ENCODE data around the gene NCAN. TPM values are rescaled to one million over a fixed set of nuclear protein-coding genes. Genes with fewer than 3 reads are reported as not detected.

The NCAN gene
- total and polyA plus RNA-seq, 2 of the 13 experiments (the other 11 are each of a cell fraction or from before 2014, with no cell fraction given): not detected

DNA sequence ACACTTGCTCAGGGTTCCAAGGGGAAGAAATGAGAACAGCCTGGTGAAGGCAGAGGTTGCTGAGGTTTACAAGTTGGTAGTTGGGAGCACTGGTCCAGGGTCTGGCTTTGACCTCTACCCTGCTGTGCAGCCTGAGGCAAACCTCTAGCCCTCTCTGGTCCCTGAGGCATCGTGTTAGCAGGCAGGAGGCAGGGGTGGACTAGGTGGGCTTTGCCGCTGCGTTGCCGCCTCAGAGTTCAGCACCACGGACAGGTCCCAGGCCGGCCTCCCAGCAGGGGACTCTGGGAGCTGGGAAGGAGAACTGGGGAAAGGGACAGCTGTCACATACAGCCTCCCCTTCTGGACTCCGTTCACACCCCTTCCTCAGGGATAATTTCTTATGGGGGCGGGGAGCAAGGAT is 3.1 kb downstream of the NCAN start (continued):
- TF ChIP-seq, protein P1, sequence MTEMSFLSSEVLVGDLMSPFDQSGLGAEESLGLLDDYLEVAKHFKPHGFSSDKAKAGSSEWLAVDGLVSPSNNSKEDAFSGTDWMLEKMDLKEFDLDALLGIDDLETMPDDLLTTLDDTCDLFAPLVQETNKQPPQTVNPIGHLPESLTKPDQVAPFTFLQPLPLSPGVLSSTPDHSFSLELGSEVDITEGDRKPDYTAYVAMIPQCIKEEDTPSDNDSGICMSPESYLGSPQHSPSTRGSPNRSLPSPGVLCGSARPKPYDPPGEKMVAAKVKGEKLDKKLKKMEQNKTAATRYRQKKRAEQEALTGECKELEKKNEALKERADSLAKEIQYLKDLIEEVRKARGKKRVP (CRISPR knock-in tag; IDR thresholded peaks at IDR 0.05): no peak

DNA sequence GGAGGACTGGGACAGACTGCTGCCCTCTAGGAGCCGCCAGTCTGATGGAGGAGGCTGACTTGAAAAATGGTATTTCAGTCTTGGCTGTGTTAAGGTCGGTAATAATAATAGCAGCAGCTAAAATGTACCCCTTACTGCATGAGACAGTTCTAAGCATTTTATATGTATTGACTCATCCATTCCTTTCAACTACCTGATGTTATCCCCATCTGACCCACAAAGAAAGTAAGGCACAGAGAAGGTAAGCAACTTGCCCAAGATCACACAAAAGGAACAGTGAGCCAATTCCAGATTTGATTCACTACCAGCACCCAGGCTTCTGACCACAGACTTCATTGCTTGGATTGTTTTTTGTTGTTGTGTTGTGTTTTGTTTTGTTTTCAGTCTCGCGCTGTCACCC is 4.0 kb downstream of the NCAN start:
- no peak overlapping the region for H2AFZ ChIP-seq (ENCODE audit: low read length)
- CTCF ChIA-PET (ENCODE audit: low intra/inter-chr PET ratio, low total read pairs): no interaction called here
- H3K9me3 ChIP-seq (ENCODE audit: low read length): no peaks in the 10 kb centered on the region
- no peaks in the 10 kb centered on the region; the same call in 1 of the 2 replicates for H4K20me1 ChIP-seq (ENCODE audit: insufficient read depth, low read length)
- no peak for DNase-seq (ENCODE audit: low spot score)
- no peak overlapping the region for H3K4me3 ChIP-seq (replicated peaks in 1 of 3; ENCODE audit: insufficient read depth in 1 of 3, low read depth in 2 of 3, low read length in 3 of 3)
- in situ Hi-C loops (cut with HindIII; ENCODE audit: extremely low pct_ligation_motif_present, low pct_unique_long_range_greater_than_20kb): no loop called here
- TF ChIP-seq ZNF296 (CRISPR knock-in tag; conservative IDR thresholded peaks at IDR 0.05) (no peak), RXRA (CRISPR knock-in tag; IDR thresholded peaks at IDR 0.05) (no peak), ZNF441 (CRISPR knock-in tag; IDR thresholded peaks at IDR 0.05; ENCODE audit: borderline replicate concordance) (no peak), ZNF432 (CRISPR knock-in tag; IDR thresholded peaks at IDR 0.05; ENCODE audit: borderline replicate concordance) (no peak), ZXDC (CRISPR knock-in tag; IDR thresholded peaks at IDR 0.05) (no peak), ZNF101 (CRISPR knock-in tag; IDR thresholded peaks at IDR 0.05; ENCODE audit: borderline replicate concordance, low read depth) (no peak), ZSCAN25 (CRISPR knock-in tag; IDR thresholded peaks at IDR 0.05) (no peak), IRF1 (CRISPR knock-in tag; IDR thresholded peaks at IDR 0.05; ENCODE audit: low read depth) (no peak), CTCF (CRISPR knock-in tag; IDR thresholded peaks at IDR 0.05) (no peak), TEF (CRISPR knock-in tag; IDR thresholded peaks at IDR 0.05) (no peak), CENPX (CRISPR knock-in tag; IDR thresholded peaks at IDR 0.05) (no peak), TAF15 (IDR thresholded peaks at IDR 0.05; ENCODE audit: low read depth, low read length, poor library complexity, severe bottlenecking) (no peak), ZNF484 (CRISPR knock-in tag; IDR thresholded peaks at IDR 0.05; ENCODE audit: borderline replicate concordance, low read depth) (no peak), HCFC1 (IDR thresholded peaks at IDR 0.05; ENCODE audit: low read depth, low read length) (no peak), GPN1 (CRISPR knock-in tag; IDR thresholded peaks at IDR 0.05; ENCODE audit: borderline replicate concordance) (no peak)
- FAIRE-seq: no peak
- no peak overlapping the region for H3K4me2 ChIP-seq (ENCODE audit: low read depth, low read length)
- H3K9ac ChIP-seq (ENCODE audit: insufficient read depth, low read depth, low read length): no peak overlapping the region
- peaks cover 2 to 21% of the 10 kb centered on the region in 2 experiments; a peak in 3 of 5 replicates for H3K27me3 ChIP-seq (ENCODE audit: control insufficient read depth in 1 of 2, insufficient read depth in 2 of 2, low read length in 2 of 2)
- intact Hi-C loops (cut with micrococcal nuclease; ENCODE audit: unreplicated experiment): no loop called here
- 50% methylated on average over 4 of the region's 4 CpGs for WGBS (ENCODE audit: low lambda C conversion rate)
- no peaks in the 10 kb centered on the region for H3K79me2 ChIP-seq (ENCODE audit: insufficient read depth, low read length)
- no TSS peak for BruUV-seq (replicated peaks)
- H3K4me1 ChIP-seq (ENCODE audit: insufficient read depth, low read length): no peaks in the 10 kb centered on the region
- H3K27ac ChIP-seq (ENCODE audit: extremely low read length, insufficient read depth, low read length): no peak overlapping the region
- H3K36me3 ChIP-seq (replicated peaks in 1 of 2; ENCODE audit: control insufficient read depth in 1 of 2, insufficient read depth in 2 of 2, low read length in 2 of 2): no peaks in the 10 kb centered on the region
- POLR2A ChIA-PET: interaction anchor here (1.0 kb wide), 1 partner anchor 24 kb away, joined by 3 read pairs; the partner anchor contains the start of gene BORCS8
- ATAC-seq: no peak

All from HepG2 (cell line).